22Rv1 (cell line): Measurements from ENCODE around the gene MMS19.

ENCODE experiments used
- CTCF ChIP-seq: fragments of 450-650 bp; IDR thresholded peaks from 2 replicates; pipeline ENCODE4 v1.5.1; 2017; ENCODE audit warnings: mild to moderate bottlenecking
- ZFX ChIP-seq: fragments of 450-650 bp; IDR thresholded peaks from 2 replicates; pipeline ENCODE4 v1.6.1; 2017; ENCODE audit warnings: antibody characterized with exemption, borderline replicate concordance

GRCh38 chr10:97445722-97446639 lies 52.2 kb downstream of the MMS19 start, which contains the start of the genes EXOSC1 and ZDHHC16:
- TF ChIP-seq CTCF (peak; percentile 30; the same call in 1 of the 2 replicates), ZFX (no peak)
